ENCODE measurements around the gene C17orf107.

- no peak for TF ChIP-seq MXI1 (IDR thresholded peaks at IDR 0.05; ENCODE audit: low read depth, low read length)
- no peak for TF ChIP-seq CTCF (IDR thresholded peaks at IDR 0.05)
- TF ChIP-seq RFX5 (IDR thresholded peaks at IDR 0.05; ENCODE audit: low read length) = no peak
Measured at GRCh38 chr17:4853208-4853671, 46.1 kb upstream of the C17orf107 start.
